WTC11 (cell line): ENCODE measurements around the gene PDIA6.

Source experiments
- CREB1 ChIP-seq: sonication (generic); formaldehyde crosslinking; IDR thresholded peaks from 2 replicates; pipeline ENCODE4 v1.8.0; 2023; ENCODE audit warnings: mild to moderate bottlenecking, missing genetic modification reagents
- IRF2 ChIP-seq: sonication (generic); formaldehyde crosslinking; IDR thresholded peaks from 2 replicates; pipeline ENCODE4 v1.8.0; 2022; ENCODE audit warnings: low read depth, missing genetic modification reagents, borderline replicate concordance
- MXD4 ChIP-seq: fragments of 250-450 bp; sonication (Bioruptor Pico); IDR thresholded peaks from 2 replicates; pipeline ENCODE4 v1.8.0; 2021; ENCODE audit warnings: mild to moderate bottlenecking, moderate library complexity, borderline replicate concordance
- NR2C2 ChIP-seq: sonication (generic); formaldehyde crosslinking; IDR thresholded peaks from 2 replicates; pipeline ENCODE4 v1.8.0; 2022; ENCODE audit warnings: mild to moderate bottlenecking, missing genetic modification reagents
- SP1 ChIP-seq: sonication (generic); formaldehyde crosslinking; conservative IDR thresholded peaks from 2 replicates; pipeline ENCODE4 v1.8.1; 2022; ENCODE audit warnings: missing genetic modification reagents
- TEAD1 ChIP-seq: sonication (generic); formaldehyde crosslinking; IDR thresholded peaks from 2 replicates; pipeline ENCODE4 v1.8.0; 2022; ENCODE audit warnings: mild to moderate bottlenecking, missing genetic modification reagents
- TEAD4 ChIP-seq: sonication (generic); formaldehyde crosslinking; IDR thresholded peaks from 2 replicates; pipeline ENCODE4 v1.8.0; 2022; ENCODE audit warnings: mild to moderate bottlenecking, missing genetic modification reagents
- ZNF121 ChIP-seq: sonication (generic); formaldehyde crosslinking; IDR thresholded peaks from 2 replicates; pipeline ENCODE4 v1.8.0; 2023; ENCODE audit warnings: missing genetic modification reagents
- TF ChIP-seq, protein P1 (sequence below): sonication (generic); formaldehyde crosslinking; conservative IDR thresholded peaks from 2 replicates; pipeline ENCODE4 v1.8.1; 2022; ENCODE audit warnings: mild to moderate bottlenecking, missing genetic modification reagents
- TF ChIP-seq, protein P2 (sequence below): fragments of 200-600 bp; IDR thresholded peaks from 2 replicates; pipeline ENCODE4 v1.8.0; 2022; ENCODE audit warnings: antibody characterized with exemption
- TF ChIP-seq, protein P3 (sequence below): sonication (generic); formaldehyde crosslinking; IDR thresholded peaks from 2 replicates; pipeline ENCODE4 v1.8.0; 2022; ENCODE audit warnings: missing genetic modification reagents

DNA sequence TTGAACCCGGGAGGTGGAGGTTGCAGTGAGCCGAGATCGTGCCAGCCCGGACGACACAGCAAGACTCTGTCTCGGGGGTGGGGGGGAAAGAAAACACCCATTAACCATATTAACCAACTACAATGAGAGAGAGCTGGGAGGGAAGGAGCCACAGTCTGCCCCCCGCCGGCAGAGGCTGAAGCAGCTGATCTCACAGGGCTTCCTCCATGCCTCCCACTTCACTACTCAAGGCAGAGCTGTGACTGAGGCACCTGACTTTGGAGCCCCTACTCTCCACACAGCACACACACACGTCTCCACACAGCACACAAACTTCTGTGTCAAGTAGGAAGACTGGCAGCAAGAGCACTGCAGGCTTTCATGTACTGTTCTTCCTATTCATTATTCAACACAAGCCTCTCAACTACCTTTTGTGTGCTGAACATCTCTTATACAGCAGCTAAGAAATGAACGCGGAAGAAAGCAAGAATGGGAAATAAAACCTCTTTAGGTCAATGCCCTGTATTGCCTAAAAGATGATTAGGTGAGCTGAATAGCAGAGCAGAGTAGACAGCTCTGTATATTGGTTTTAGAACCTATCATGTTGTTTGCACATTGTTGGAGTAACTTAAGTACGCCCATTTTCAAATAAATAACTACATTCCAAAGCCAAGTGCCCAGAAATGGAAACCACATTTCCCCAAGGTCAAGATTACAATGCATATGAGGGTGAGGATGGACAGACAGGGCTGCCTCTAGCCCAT is 26.2 kb downstream of the PDIA6 start:
- TF ChIP-seq, protein P1, sequence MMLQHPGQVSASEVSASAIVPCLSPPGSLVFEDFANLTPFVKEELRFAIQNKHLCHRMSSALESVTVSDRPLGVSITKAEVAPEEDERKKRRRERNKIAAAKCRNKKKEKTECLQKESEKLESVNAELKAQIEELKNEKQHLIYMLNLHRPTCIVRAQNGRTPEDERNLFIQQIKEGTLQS: no peak
- TF ChIP-seq TEAD1 (no peak), IRF2 (no peak), MXD4 (no peak), TEAD4 (CRISPR knock-in tag) (no peak), NR2C2 (CRISPR knock-in tag) (no peak), SP1 (CRISPR knock-in tag) (no peak), CREB1 (CRISPR knock-in tag) (no peak), ZNF121 (CRISPR knock-in tag) (no peak)
- TF ChIP-seq, protein P2, sequence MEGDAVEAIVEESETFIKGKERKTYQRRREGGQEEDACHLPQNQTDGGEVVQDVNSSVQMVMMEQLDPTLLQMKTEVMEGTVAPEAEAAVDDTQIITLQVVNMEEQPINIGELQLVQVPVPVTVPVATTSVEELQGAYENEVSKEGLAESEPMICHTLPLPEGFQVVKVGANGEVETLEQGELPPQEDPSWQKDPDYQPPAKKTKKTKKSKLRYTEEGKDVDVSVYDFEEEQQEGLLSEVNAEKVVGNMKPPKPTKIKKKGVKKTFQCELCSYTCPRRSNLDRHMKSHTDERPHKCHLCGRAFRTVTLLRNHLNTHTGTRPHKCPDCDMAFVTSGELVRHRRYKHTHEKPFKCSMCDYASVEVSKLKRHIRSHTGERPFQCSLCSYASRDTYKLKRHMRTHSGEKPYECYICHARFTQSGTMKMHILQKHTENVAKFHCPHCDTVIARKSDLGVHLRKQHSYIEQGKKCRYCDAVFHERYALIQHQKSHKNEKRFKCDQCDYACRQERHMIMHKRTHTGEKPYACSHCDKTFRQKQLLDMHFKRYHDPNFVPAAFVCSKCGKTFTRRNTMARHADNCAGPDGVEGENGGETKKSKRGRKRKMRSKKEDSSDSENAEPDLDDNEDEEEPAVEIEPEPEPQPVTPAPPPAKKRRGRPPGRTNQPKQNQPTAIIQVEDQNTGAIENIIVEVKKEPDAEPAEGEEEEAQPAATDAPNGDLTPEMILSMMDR: no peak
- TF ChIP-seq, protein P3, sequence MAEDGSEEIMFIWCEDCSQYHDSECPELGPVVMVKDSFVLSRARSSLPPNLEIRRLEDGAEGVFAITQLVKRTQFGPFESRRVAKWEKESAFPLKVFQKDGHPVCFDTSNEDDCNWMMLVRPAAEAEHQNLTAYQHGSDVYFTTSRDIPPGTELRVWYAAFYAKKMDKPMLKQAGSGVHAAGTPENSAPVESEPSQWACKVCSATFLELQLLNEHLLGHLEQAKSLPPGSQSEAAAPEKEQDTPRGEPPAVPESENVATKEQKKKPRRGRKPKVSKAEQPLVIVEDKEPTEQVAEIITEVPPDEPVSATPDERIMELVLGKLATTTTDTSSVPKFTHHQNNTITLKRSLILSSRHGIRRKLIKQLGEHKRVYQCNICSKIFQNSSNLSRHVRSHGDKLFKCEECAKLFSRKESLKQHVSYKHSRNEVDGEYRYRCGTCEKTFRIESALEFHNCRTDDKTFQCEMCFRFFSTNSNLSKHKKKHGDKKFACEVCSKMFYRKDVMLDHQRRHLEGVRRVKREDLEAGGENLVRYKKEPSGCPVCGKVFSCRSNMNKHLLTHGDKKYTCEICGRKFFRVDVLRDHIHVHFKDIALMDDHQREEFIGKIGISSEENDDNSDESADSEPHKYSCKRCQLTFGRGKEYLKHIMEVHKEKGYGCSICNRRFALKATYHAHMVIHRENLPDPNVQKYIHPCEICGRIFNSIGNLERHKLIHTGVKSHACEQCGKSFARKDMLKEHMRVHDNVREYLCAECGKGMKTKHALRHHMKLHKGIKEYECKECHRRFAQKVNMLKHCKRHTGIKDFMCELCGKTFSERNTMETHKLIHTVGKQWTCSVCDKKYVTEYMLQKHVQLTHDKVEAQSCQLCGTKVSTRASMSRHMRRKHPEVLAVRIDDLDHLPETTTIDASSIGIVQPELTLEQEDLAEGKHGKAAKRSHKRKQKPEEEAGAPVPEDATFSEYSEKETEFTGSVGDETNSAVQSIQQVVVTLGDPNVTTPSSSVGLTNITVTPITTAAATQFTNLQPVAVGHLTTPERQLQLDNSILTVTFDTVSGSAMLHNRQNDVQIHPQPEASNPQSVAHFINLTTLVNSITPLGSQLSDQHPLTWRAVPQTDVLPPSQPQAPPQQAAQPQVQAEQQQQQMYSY (CRISPR knock-in tag): no peak
